K562 (cell line): Measurements from ENCODE around the gene BCAS3. TPM values are rescaled to one million over a fixed set of nuclear protein-coding genes. Genes with fewer than 3 reads are reported as not detected.

ENCODE experiments used
- ATAC-seq: fragments of 200-7000 bp; cut with Tn5 transposase; 3 replicates; pipeline ENCODE4 v1.9.1; 2020; ENCODE audit warnings: moderate library complexity
- BruUV-seq: library from RNA; stranded (reverse); fragments of 400-500 nt; replicated peaks from 2 replicates; lab custom pipeline; 2021; lab: Mats Ljungman, UMichigan
- CTCF ChIA-PET: fragments of 300-600 bp; formaldehyde crosslinking; extraction: SDS; loops from one replicate; lab custom pipeline; 2021; ENCODE audit warnings: low intra/inter-chr PET ratio; lab: Yijun Ruan, JAX
- POLR2A ChIA-PET: fragments of 300-600, 350-650 bp; sonication (Branson Sonifier 250); formaldehyde crosslinking; extraction: SDS; loops from one replicate; lab custom pipeline; 2021; ENCODE audit warnings: antibody characterized with exemption, inconsistent platforms; lab: Yijun Ruan, JAX
- DNase-seq, 4 experiments: peaks; one replicate each; pipeline versions ENCODE4 v3.0.0 to v3.0.0-alpha.2; 2011 to 2018; ENCODE audit warnings: low spot score in 3 of 4, mixed read lengths in 3 of 4; ENCODE audit errors: extremely low read depth in 1 of 4
- FAIRE-seq: peaks from 2 replicates; lab custom pipeline; 2011; peaks lifted over from hg19 to GRCh38; lab: Jason Lieb, UNC
- H2AFZ ChIP-seq: 2 replicates; pipeline ENCODE4 v1.6.0; 2011; ENCODE audit warnings: low read depth, low read length, control low read depth, inconsistent platforms
- H3K27ac ChIP-seq: fragments of 200-600 bp; 3 replicates; pipeline ENCODE4 v1.8.0; 2011; ENCODE audit warnings: low read depth, mild to moderate bottlenecking, control low read depth, inconsistent platforms, low read length, moderate library complexity, mixed read lengths; ENCODE audit errors: extremely low read depth
- H3K27me3 ChIP-seq, 2 experiments: fragments of 300-600 bp in 1 of 2; 2 replicates in 1 of 2; 3 replicates in 1 of 2; pipeline versions ENCODE4 v1.6.0 to v1.8.0; 2011; ENCODE audit warnings: inconsistent platforms in 2 of 2, low read length in 2 of 2, mild to moderate bottlenecking in 1 of 2, mixed read lengths in 1 of 2, moderate library complexity in 1 of 2; ENCODE audit not compliant: control insufficient read depth in 2 of 2, insufficient read depth in 2 of 2
- H3K36me3 ChIP-seq: fragments of 300-600 bp; 3 replicates; pipeline ENCODE4 v1.8.0; 2011; ENCODE audit warnings: mild to moderate bottlenecking, low read length, inconsistent platforms; ENCODE audit not compliant: control insufficient read depth, insufficient read depth
- H3K4me1 ChIP-seq, 2 experiments: fragments of 200-600 bp in 1 of 2; replicated peaks in 1 of 2; 2 replicates in 1 of 2; 3 replicates in 1 of 2; pipeline versions ENCODE4 v1.5.1 to v1.8.0; 2011; ENCODE audit warnings: inconsistent platforms in 2 of 2, low read length in 2 of 2, mild to moderate bottlenecking in 1 of 2, mixed read lengths in 1 of 2, moderate library complexity in 1 of 2; ENCODE audit not compliant: control insufficient read depth in 2 of 2, insufficient read depth in 2 of 2
- H3K4me2 ChIP-seq: 2 replicates; pipeline ENCODE4 v1.6.1; 2011; ENCODE audit warnings: low read length, control low read depth, inconsistent platforms, mixed read lengths; ENCODE audit not compliant: insufficient read depth
- H3K4me3 ChIP-seq: fragments of 200-600 bp; sonication (generic), shearing (Covaris generic); 2 replicates; pipeline ENCODE4 v1.5.1; 2016; ENCODE audit warnings: control low read depth, inconsistent platforms
- H3K79me2 ChIP-seq: fragments of 200-600 bp; 3 replicates; pipeline ENCODE4 v1.8.0; 2011; ENCODE audit warnings: low read length, inconsistent platforms; ENCODE audit not compliant: control insufficient read depth, insufficient read depth
- H3K9ac ChIP-seq, 2 experiments: 2 replicates each; pipeline versions ENCODE4 v1.6.0 to v1.6.1; 2011; ENCODE audit warnings: low read depth in 2 of 2, low read length in 2 of 2, control low read depth in 1 of 2, inconsistent platforms in 1 of 2, mild to moderate bottlenecking in 1 of 2, mixed read lengths in 1 of 2; ENCODE audit not compliant: insufficient read depth in 1 of 2
- H3K9me1 ChIP-seq: one replicate; pipeline ENCODE4 v1.6.0; 2011; ENCODE audit warnings: inconsistent platforms, mild to moderate bottlenecking, low read length, moderate library complexity; ENCODE audit not compliant: control insufficient read depth, insufficient read depth
- H3K9me3 ChIP-seq: replicated peaks from 2 replicates; pipeline ENCODE4 v1.5.1; 2011; ENCODE audit warnings: low read depth, low read length, inconsistent platforms; ENCODE audit not compliant: control insufficient read depth, insufficient read depth
- H4K20me1 ChIP-seq: replicated peaks from 2 replicates; pipeline ENCODE4 v1.6.1; 2011; ENCODE audit warnings: low read length, inconsistent platforms, mixed read lengths; ENCODE audit not compliant: control insufficient read depth, insufficient read depth
- RBM14 ChIP-seq: fragments of 200-400 bp; formaldehyde crosslinking; IDR thresholded peaks from 2 replicates; pipeline ENCODE4 v1.6.1; 2018; ENCODE audit warnings: low read depth, mild to moderate bottlenecking, low read length, moderate library complexity, borderline replicate concordance; ENCODE audit not compliant: insufficient read depth
- ZBTB11 ChIP-seq, 3 experiments: fragments of 200-800 bp in 1 of 3; fragments of 250-450 bp in 1 of 3; fragments of 450-650 bp in 1 of 3; sonication (Bioruptor Pico) in 1 of 3; sonication (Bioruptor generic) in 1 of 3; formaldehyde crosslinking in 1 of 3; IDR thresholded peaks; 2 replicates each; pipeline versions ENCODE4 v1.6.1 to v1.8.0; 2016 to 2022; ENCODE audit warnings: mild to moderate bottlenecking in 2 of 3, missing genetic modification characterization in 2 of 3, missing compliant biosample characterization in 1 of 3, moderate library complexity in 1 of 3
- WGBS: fragments of 100-300 bp; shearing (Covaris generic); methylation state at CpG from one replicate; pipeline ENCODE4 v1.1.6; 2016; ENCODE audit warnings: low coverage, mixed read lengths; ENCODE audit not compliant: insufficient coverage; ENCODE audit errors: missing lambda C conversion rate; 5-methylcytosine and 5-hydroxymethylcytosine counted together
- in situ Hi-C: fragments of 300-500 bp; cut with MboI; formaldehyde crosslinking; loops from 4 replicates; pipeline ENCODE4 v1.15.0; 2018; ENCODE audit warnings: inconsistent platforms, mixed read lengths
- intact Hi-C: fragments of 100-400 bp; cut with micrococcal nuclease; formaldehyde crosslinking; loops from 2 replicates; pipeline ENCODE4 v1.14.2; 2022
- polyA plus RNA-seq, 8 experiments: library from polyadenylated mRNA; depleted of rRNA in 4 of 8; stranded (reverse) in 5 of 8; unstranded in 3 of 8; fragments of >200 nt; fragmentation: Nextera tagmentation in 2 of 8; fragmentation: Illumina TruSeq in 1 of 8; extraction: Ambion mirVana in 2 of 8; extraction: Trizol in 1 of 8; gene quantifications; 2 replicates each; pipeline versions ENCODE4 v1.2.1 to v1.2.3, GENCODE V29; 2011 to 2014; ENCODE audit warnings: inconsistent platforms in 1 of 8, missing spikeins in 1 of 8
- total RNA-seq, 7 experiments: library from RNA; depleted of rRNA in 6 of 7; stranded (reverse); fragments of >200 nt in 6 of 7; fragmentation: Illumina TruSeq in 2 of 7; extraction: Trizol in 2 of 7; gene quantifications; 2 replicates each; pipeline versions ENCODE4 v1.2.1 to v1.2.3, GENCODE V29; 2011 to 2021; ENCODE audit warnings: low replicate concordance in 1 of 7

The BCAS3 gene
- total and polyA plus RNA-seq, 9 of the 15 experiments (the other 6 are each of a cell fraction or from before 2014, with no cell fraction given), result 1.9 to 5.5 (median 3.5) TPM

- no TSS peak for BruUV-seq
- Histone ChIP-seq H3K4me3 (no peak overlapping the region), H3K4me2 (no peak overlapping the region), H3K9me3 (no peaks in the 10 kb centered on the region), H3K4me1 (no peaks in the 10 kb centered on the region), H3K9ac (no peak overlapping the region), H4K20me1 (no peaks in the 10 kb centered on the region), H3K79me2 (no peaks in the 10 kb centered on the region)
- ATAC-seq (no peak), FAIRE-seq (no peak)
- 0% methylated on average over 2 of the region's 2 CpGs for WGBS
- no peak for TF ChIP-seq RBM14
- TF ChIP-seq ZBTB11 (CRISPR knock-in tag; IDR thresholded peaks at IDR 0.05), result peak in 1 of 3 experiments; percentile 50; a peak in 1 of 6 replicates
- TF ChIP-seq, all 486 proteins: peak for 1
- intact Hi-C loops, result no loop called here
- CTCF ChIA-PET, result no interaction called here
- Histone ChIP-seq H3K27me3 (peaks cover 5 to 7% of the 10 kb centered on the region in 2 experiments; a peak in 2 of 5 replicates), H3K9me1 (no peaks in the 10 kb centered on the region), H3K36me3 (no peaks in the 10 kb centered on the region), H2AFZ (no peak overlapping the region), H3K27ac (no peak overlapping the region)
- no peak for DNase-seq
- POLR2A ChIA-PET, result no interaction called here
- in situ Hi-C loops, result no loop called here
These were observed 587.7 kb downstream of the BCAS3 start for GRCh38 chr17:61265397-61265796.
